ENCODE data around the gene BLTP3B.

DNA sequence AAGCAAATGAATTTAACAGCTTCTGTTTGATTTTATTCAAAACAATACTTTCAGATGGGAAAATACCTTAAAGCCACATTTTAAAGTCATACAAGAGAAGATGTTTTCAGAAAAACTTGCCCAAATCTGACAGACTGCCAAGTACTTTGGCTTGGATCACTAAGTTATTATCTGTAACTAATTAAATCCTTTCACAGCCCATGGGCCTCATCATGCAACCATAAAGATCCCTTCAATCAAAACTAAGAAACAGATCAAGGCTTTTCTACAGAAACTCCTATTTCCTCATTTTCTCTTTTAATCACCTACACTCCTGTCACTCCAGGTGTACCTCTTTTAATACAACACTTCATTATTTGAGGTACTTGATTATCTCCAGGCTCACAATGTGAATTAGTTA is 28.1 kb downstream of the BLTP3B start:
- TF ChIP-seq EZH2 (IDR thresholded peaks at IDR 0.05) (no peak), FOXP2 (optimal IDR thresholded peaks at IDR 0.05; ENCODE audit: control extremely low read depth, extremely low read length, insufficient read depth) (no peak)

Data from SK-N-MC (cell line).